ENCODE measurements around the gene PTPRF.
"Not testable (repeated sequence)": the region's sequence is repeated elsewhere in the genome, so short reads cannot be mapped to it uniquely, and the experiment has no call there.

The PTPRF gene

DNA sequence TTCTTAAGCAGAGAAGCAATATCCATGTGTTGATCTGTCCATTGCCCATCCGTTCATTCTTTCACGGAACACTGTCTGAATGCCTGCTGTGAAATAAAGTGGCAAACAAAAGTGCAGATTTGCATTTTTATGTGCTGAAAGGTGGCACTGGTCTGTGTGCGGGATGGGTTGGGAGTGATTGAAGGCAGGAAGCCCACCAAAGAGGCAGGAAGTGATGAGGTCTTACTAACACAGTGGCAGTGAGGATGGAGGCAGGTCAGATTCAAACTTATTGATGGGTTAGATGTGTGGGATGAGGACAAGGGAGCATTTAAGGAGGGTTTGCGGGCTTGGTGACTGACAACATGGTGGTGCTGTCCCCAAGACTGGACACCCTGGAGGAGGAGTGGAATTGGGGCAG is 8.3 kb downstream of the PTPRF start:
- no peak for DNase-seq

DNA sequence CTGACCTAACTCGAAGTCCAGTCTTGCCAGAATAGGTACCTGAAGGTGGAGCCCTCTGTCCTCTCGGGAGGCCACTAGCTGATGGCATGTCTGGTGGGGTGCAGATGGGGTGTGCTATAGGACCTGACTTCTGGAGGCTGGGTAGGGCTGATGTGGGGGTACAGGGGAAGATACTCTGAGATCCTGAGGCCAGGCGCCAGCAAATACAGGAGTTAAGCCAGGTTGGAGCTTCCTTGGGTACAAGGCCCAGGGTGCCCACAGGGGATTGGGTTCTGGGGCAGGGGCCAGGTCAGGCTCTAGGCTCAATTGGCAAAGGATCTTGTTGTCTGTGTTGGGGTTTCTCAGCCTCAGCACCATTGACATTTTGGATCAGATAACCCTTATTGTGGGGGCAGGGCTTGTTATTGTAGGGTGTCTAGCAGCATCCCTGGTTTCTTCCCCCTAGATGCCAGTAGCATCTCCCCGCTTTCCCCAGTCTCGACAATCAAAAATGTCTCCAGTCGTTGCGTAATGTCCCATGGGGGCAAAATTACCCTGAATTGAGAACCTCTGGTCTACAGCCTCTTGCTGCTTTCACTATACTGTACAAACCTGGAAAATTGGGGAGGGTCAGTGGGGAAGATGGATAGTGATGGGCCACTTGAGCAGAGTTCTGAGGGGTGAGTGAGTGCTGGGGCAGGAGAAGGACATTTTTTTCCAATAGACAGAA is 9.2 kb downstream of the PTPRF start:
- DNase-seq = no peak

DNA sequence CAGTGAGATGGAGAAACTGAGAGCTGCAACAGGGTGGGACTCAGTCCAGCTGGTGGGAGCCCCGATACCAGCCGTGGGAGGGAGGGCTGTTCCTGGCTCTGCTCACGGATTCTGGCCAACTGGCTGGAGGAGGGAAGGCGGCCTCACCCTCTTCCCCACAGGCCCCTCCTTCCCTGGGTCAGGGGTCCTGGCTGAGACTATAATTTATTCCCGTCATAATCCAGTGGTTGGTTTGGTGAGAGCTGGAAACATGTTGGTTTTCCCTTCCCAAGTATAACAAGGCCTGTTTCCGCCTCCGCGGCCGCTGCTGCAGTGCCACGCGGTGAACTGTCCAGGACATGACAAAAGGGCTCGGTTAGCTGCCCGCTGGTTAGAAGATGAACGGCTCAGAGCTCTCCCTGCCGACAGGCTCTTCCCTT is 10.0 kb downstream of the PTPRF start:
- no peak for DNase-seq

DNA sequence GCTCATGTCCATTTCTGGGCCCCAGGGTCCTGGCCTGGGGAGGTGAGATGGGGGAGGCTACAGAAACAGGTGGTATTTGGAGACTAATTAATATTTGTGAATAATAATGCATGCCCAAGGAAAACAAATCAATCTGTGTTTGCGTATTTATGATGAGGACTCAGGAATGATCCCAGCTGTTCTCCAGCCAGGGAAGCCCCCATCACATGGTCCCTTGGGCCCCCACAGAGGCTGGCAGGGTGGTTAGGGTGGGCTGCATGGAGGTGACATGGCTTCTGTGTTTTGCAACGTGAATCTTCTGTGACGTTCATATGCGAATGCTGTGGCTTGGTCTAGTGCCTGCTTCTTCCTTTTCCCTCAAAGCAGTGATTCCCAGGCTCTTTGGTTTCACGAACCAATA is 10.5 kb downstream of the PTPRF start:
- no peak for DNase-seq

DNA sequence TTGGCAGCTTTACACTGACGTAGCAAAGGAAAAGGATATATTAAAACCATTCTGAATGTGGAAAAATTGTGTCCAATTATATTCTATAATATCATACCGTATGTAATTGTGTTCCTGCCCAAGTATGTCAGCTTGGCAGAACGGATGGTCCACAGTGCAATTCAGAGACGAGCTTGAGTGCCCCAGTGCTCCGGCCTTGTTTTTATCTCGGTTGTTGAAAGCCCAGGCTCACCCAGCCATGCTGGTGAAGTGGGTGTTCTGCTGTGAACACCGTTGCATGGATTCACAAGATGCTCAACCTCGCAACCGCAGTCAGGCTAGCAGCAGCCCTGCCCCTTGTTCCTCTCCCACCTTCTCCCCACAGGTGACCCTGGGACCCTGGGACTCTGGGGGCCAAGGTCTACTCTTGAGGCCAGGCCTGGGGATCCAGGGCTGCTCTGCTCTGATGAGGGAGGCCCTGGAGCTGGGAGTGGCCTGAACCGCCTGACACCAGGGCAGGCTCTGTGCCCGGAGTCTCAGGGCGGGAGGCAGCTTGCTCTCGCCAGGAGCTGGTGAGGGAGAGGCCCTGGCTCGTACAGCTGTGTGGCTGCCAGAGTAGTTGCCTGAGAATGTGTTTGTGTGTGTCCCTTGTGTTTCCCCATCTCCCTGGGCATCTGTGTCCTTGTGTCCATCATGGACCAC is 11.2 kb downstream of the PTPRF start:
- DNase-seq = no peak

DNA sequence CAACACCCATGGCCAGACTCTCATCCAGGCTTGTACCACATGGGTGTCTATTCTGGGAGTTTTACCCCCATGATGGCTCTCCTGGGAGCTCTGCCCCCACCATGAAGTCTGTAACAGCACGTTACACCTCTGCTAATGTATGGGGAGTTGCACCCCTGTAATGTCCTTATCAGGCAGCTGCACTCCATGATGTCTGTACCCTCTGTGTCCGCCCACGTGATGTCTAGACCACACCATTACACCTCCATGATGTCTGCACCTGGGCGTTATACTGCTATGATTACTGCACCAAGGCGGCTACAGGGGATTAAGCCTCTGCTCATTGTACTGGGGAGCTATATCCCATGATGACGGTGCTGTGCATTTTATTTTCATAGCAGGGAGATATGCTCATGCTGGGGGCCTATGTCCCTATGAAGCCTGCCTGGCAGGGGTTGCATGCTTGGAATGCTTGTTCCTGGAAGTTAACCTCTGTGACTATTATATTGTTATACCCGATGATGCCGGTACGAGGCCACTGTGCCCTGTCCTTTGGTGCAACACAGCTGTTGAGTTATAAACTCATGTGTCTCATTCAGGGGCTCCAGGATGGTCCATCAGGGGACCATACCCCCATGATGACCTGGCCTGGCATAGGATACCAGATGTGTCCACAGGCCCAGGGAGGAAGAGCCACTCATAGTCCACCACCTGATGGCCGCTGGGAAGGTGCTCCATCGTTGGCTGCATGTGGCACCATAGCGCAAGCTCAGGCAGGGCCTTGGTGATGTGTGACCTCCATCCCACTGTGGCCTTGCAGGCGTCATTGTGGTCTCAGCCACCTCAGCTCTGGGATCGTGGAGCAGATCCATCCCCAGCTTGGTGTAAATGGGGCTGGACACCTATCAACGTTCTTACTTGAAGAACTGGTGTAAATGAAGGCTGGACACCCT is 12.1 kb downstream of the PTPRF start:
- no peak for DNase-seq

DNA sequence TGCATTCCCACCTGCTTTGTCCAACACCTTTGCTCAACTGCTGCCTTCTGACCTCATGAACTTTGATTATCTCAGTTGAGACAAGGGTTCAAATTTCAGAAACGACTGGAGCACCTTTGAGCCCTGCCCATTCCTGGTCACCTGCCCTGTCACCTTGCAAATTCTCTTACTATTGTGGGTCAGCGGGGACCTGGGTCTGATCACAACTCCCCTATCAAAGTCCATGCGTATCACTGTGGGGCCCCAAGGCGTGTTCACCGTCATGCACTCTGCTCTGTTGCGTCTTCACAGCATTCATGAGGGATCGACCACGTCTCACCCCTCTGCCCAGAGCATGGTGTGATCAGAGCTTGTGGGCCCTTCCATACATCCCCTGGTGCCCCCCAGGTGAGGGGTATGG is 12.9 kb downstream of the PTPRF start:
- no peak for DNase-seq

DNA sequence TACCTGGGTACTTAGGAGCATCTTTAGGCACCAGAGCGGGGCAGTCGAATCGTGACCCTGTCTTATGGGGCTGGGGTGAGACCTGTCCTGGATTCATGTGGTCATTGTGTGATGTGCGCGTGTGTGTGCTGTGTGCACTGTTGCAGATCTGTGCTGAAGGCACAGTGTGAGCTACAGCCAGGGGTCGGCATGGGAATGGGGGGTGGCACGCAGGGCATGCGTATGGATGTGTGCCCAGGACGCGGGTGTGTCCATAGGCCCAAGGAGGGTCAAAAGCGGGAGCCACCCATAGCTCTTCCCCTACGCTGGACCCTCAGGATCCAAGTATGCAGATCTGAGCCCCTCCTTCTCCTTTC is 14.6 kb downstream of the PTPRF start:
- DNase-seq = no peak

DNA sequence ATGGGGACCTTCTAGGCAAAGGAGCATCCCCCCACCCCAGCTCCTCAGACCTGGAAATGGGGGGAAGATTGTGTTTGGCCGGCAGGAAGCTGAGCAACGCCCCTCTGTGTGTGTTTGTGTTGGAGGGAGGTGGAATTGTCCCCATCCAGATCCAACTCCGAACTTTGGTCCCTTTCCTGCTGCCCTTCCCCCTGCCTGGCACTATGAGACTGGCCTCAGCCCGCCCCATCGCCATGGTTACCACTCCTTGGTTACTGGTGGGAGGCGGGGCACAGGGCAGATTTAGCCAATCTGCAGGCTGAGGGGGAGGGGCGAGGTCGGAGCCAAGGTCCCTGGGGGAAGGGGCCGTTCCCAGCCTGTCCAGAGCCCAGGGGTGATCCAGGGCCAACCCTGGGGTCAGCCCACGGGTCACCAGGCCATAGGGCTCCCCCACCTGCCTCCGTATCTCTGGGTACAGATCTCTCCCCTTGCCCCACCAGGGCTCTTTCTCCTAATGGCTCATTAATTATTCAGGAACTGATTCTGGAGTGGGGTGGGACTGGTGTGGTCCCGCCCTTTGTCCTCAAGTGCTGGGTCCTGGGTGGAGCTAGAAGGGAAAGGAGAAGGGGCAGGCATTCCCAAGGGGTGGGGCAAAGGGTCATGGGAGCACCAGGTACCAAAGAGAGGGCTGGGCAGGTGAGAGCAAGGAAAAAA is 15.2 kb downstream of the PTPRF start:
- DNase-seq = no peak

DNA sequence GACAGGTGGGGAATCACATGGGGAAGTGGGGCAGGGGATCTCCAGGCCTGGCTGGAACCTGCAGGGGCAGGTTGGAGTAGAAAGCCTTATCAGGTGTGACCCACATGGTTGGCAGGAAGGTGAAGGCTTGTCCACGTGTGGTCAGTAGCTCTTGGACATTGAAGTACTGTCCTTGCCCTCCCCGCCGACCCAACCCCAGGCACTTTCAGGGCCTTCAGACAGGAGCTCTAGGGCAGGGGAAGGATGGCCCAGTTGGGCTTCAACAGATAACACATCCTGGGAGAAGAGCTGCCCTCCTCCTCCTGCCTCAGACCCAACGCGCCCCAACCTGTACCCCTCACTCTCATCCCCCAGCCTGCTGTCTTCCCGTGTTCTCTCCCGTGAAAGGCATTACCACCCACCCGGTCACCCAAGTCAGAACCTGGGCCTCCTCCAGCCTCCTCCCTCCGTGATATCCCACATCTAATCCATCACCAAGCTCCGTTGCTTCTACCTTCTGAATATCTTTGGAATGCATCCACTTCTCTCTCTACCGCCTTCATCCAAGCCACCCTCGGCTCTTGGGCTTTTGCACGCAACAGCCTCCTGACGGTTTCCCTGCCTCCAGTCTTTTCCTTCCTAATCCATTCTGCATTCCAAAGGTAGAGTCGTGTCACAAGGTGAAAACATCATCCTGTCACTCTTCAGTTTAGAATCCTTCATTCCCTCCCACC is 15.9 kb downstream of the PTPRF start:
- DNase-seq = no peak

DNA sequence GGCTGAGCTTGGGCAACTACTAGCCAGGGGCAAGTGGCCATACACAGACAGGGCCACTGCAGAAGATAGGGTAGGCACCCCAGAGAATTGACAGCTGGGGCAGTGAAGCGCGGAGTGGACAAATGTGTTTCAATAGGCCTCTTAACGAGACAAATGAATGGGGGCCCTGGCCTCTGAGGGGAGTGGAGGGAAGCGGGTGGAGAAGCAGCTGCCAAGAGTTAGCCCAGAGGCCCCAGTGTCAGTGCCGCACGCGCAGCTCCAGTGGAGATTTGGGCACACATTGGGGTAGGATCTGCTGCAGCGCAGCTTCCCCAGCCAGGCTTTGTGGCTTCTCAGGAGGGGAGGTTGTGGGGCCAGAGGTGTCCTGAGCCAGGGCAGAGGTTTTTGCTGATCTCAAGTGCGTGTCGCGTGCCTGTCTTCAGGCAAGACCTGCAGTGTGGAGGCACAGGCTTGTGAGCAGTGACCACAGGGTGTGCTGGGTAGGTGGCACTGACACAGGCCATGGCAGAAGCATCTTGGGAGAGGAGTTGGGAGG is 16.9 kb downstream of the PTPRF start:
- DNase-seq = no peak

DNA sequence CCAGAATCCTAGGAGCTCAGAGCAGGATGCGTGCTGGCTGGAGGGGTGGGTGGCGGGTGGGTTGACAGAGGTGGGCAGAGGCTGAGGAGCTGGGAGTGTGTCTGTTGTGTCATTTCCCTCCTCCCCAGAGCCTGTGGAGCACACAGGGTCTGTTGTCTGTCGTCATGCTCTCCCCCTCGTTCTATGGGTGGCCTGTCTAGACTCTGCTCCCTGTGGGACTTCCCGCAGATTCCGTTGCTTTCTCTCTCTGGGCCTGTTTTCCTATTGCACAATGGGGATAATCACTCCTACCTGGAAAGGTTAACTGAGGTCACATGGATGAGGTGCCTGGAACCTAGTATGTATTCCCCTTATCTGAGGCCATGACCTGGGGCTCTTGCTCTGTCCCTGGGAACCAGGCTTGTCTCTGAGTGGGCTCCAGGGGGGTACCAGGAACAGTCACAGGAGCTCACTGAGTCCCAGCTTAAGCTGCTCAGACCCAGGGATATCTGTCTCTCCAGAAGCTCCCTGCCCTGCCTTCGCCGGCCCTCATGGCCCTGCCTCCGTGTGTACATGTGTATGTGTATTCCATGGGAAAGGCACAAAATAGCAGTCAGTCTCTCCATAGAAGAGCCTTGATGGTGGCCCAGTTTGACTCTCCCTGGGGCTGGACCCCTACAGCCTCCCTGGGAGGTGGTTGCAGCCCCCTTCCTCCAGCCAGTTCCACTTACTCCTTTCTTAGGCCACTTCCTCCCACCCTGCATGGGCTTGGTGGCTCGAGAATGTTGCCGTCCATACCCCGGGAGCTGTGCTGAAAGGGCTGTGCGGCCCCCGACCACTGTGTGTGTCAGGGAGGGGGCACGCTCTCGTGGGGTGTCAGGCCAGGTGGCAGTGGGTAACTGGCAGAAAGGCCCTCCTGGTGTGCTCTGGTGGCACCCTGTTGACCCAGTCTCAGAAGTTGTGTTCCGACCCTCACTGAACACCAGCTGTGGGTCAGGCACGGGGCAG is 17.9 kb downstream of the PTPRF start:
- DNase-seq = no peak

DNA sequence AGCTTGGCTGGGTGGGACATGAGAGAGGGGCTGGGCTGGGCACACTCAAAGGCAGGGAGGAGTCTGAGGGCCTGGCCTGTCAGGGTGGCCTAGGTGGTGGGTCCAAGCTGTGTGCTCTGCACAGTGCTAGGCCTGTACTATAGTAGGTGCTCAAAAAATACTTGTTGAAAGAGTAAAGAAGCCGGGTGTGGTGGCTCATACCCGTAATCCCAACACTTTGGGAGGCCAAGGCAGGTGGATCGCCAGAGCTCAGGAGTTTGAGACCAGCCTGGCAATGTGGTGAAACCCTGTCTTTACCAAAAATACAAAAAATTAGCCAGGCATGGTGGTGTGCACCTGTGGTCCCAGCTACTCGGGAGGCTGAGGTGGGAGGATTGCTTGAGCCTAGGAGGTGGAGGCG is 18.7 kb downstream of the PTPRF start:
- DNase-seq = not testable (repeated sequence)

DNA sequence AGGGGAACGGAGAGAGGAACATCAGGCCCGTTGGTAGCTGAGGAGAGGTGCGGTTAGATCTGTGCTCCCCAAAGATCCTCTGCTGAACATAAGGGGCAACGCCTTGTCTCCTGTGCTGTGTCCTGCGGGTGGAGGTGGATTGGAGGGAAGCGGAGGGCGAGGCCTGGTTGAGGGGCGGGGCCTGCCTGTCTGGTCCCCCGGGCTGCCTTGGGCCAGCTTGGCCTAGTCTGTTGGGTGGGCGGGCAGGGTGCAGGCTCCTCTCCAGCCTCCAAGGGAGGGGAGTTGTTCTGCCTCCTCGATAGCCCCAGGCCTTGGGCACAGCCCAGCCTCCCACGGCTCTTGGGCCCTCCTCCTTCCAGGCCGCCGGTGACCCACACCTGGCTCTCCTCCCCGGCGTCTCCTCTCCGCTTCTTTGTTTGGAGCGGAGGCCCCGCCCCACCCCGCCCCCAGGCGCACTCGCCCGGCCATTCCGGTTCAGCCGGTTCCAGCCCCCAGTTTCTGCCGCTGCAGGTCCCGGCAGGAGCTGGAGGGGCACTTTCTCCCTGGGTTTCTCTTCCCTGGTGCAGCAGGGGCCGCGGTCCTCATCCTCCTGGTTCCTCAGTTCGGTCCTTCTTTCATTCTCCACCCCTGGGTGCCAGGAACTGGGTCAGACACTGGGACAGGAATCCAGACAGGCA is 19.4 kb downstream of the PTPRF start:
- no peak for DNase-seq

DNA sequence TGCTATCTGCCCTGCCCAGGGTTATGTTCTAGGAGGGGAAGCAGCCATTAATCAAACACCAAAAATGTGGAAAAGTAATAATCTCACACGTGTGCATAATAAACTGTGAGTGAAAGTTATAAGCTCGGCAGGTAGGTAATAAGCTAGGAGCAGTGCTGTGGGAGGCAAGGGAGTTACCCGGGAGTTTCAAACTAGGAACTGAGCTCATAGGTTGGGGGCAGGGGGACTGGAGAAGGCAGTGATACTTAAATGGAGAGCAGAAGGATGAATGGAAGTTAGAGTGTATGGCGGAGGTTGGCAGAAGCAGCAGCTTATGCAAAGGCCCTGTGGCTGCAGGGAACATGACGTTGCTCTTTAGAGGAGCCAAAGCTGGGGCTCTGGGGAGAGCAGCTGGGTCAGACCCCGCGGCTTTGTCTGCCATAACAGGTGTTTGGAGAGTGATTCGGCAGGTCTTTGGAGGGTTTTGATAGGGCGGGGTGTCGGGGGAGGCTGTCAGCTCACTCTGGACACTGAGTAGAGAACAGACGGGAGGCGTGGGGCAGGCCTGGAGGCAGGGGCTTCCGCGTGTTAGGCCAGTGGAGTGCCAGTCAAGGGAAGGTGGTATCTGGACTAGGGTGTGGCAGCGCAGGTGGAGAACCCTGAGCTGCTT is 20.0 kb downstream of the PTPRF start:
- DNase-seq = no peak

DNA sequence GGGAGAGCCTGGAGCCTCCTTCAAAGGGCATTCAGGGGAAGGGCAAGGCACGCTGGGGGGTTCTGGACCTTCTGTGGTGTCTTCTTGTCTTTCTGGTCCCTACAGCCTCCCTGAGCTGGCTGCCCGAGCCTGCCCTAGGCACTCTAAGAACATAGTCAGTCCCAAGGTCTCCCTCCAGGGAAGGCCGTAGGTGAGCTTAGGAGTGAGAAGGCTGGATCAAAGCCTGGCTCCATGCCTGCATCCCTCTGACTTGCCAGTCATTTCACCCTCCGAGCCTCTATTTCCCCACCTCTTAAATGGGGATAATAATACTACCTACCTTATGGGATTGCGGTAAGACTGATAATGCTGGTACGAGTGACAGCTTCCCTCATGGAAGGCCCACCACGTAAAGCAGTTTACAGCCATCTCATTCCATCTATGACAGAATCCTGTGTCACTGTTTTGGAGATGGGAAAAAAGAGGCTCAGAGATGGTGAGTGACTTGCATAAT is 20.8 kb downstream of the PTPRF start:
- DNase-seq = no peak

DNA sequence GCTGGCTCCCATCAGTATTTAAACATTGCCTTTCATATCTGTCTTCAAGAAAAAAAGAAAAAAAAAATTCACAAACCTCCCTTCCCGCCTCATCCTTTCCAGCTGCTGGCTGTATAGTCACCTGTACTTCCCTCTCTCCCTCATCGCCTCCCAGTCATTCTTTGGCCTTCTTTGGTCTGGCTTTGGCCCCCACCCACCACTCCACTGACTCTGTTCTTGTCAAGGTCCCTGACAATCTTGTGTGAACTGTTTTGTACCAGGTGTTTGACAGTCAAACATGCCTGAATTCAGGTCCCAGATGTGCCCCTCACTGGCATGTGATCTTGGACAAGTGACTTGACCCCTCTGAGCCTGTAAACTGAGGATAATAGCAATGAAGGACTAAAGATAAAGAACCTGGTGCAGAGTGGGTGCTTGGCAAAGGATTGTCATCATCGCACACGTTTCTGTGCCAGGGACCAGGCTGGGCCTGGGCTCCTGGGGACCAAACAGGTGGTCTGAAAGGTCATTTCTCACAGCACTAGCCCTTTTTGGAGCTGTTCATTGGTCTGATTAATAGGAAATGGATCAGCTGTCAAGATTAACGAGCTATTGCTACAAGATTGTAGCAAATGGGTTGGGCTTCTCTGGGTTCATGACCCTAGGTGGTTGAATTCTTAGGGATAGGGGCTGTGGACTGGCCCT is 21.5 kb downstream of the PTPRF start:
- no peak for DNase-seq

DNA sequence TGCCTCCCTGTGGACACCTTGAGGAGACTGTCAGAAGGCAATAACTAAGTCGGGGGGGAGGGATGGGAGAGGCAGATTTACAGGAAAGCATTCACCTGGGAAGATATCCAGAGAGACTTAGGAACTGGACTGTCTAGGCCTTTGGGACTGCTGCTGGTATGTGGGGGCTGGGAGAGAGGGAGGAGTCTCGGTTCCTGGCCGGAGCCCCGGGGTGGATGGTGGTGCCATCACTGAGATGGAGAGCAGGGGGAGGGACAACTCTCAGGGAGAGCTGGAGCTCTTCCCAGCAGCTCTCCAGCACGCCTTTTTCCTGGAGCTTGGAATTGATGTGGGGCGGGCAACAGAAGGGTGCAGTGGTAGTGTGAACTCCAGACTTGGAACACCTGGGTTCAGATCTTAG is 22.1 kb downstream of the PTPRF start:
- DNase-seq = no peak

DNA sequence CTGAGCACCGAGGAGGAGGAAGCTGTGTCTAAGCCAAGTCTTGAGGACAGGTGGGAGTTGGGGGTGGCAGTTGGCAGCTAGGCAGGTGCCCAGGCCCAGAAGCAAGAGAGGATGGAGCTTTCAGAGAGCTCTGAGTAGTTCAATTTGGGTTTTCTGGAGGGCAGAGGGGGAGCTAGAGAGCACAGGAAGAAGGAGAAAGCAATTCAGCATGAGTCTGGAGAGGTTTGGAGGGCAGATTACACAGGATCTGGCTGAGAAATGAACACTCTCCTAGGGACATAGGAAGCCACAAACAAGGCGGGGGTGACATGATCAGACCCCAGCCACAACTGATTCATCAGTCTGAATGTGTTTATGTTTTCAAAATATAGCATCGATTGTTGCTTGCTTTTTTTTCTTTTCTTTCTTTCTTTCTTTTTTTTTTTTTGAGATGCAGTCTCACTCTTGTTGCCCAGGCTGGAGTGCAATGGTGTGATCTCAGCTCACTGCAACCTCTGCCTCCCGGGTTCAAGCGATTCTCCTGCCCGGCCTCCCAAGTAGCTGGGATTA is 23.8 kb downstream of the PTPRF start:
- DNase-seq = no peak
